ENCODE measurements around the gene CBX4.

Gene CBX4

DNA sequence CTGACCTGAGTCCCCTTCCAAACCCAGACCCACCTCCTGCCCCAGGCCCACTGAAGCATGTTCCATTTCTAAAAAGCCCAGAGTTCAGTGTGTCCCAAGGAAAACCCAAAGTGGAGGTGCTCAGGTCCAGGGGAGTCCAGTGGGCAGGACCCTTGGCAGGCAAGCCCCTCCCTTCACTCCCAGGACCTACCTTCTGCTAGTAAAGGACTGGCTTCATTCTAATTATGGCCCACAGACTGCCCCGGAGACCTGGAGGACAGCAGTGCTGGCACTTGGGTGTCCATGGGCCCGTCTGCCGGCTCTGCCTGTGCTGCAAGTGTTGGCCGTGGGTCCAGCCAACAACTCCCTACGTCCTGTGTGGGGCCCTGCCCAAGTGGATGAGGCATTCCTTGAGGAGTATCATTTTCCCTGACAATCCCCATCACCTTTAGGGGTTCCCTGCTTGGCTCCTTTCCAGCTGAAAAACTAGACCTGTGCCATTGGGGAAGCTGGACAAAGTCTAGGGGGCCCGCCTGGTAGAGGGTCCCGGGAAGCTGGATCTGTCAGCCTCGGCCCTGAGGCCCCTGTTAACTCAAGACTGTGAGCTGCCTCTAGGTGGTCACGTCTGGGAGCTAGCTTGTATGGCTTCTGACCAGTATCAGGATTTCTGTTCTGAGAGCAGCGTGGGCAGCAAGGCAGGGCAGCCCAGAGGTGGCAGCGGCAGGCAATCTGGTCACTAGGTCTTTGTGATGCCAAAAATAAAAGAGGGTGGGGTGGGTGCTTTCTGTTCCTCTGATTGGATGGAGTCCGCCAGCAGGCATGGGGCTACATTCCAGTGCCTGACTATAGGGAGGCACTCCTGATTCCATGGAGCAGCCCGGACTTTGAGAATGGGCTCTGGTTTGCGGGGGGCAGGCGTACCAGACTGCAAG, 53.1 kb downstream of the CBX4 start:
- DNase-seq (ENCODE audit: low spot score), result no peak

- DNase-seq (ENCODE audit: low spot score), result no peak
Measured at GRCh38 chr17:79785017-79785899, 54.0 kb downstream of the CBX4 start.

DNA sequence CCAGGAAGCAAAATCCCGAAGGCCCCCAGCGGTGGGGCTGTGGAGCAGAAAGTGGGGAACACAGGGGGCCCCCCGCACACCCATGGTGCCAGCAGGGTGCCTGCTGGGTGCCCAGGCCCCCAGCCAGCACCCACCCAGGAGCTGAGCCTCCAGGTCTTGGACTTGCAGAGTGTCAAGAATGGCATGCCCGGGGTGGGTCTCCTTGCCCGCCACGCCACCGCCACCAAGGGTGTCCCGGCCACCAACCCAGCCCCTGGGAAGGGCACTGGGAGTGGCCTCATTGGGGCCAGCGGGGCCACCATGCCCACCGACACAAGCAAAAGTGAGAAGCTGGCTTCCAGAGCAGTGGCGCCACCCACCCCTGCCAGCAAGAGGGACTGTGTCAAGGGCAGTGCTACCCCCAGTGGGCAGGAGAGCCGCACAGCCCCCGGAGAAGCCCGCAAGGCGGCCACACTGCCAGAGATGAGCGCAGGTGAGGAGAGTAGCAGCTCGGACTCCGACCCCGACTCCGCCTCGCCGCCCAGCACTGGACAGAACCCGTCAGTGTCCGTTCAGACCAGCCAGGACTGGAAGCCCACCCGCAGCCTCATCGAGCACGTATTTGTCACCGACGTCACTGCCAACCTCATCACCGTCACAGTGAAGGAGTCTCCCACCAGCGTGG, 54.8 kb downstream of the CBX4 start:
- no peak for DNase-seq (ENCODE audit: low spot score)

- no peak for DNase-seq (ENCODE audit: low spot score)
Measured at GRCh38 chr17:79783891-79784290, 55.3 kb downstream of the CBX4 start.

All from CD4-positive, alpha-beta T cell treated with Interleukin-2 at 100 ng/mL for 4 hours (primary cell).